Measurements from ENCODE around the gene ATP5ME. TPM values are rescaled to one million over a fixed set of nuclear protein-coding genes. Genes with fewer than 3 reads are reported as not detected.

Gene ATP5ME
- total and polyA plus RNA-seq, 11 donors, result 210 to 2,413 (median 800) TPM

GRCh38 chr4:682490-683172 lies 8.6 kb upstream of the ATP5ME start:
- no peak for ATAC-seq
- Histone ChIP-seq H3K27me3 (no peaks in the 10 kb centered on the region), H3K36me3 (no peaks in the 10 kb centered on the region), H3K4me1 (peaks cover 6 to 44% (median 32%) of the 10 kb centered on the region in 12 donors), H3K9me3 (no peaks in the 10 kb centered on the region), H3K4me3 (no peak overlapping the region), H3K27ac (no peak overlapping the region)
- TF ChIP-seq CTCF (IDR thresholded peaks at IDR 0.05) (no peak), POLR2A (IDR thresholded peaks at IDR 0.05) (no peak)
- 94 to 97% (median 95%) methylated on average over 6 to 23 of the region's 23 CpGs for WGBS, 4 donors
- intact Hi-C loops (cut with DNase I), result no loop called here
- peak in 3 of 5 donors; percentile 34 to 61 (median 41) for DNase-seq

GRCh38 chr4:681736-682451 lies 7.8 kb upstream of the ATP5ME start:
- ATAC-seq (no peak), DNase-seq (peak in 2 of 5 donors; percentile 37 to 75)
- Histone ChIP-seq H3K27me3 (no peaks in the 10 kb centered on the region), H3K4me1 (peaks cover 6 to 36% (median 25%) of the 10 kb centered on the region in 12 donors), H3K9me3 (no peaks in the 10 kb centered on the region), H3K36me3 (no peaks in the 10 kb centered on the region), H3K27ac (no peak overlapping the region), H3K4me3 (peak overlapping the region in 1 of 12 donors; percentile 67)
- 76 to 87% (median 85%) methylated on average over 27 to 58 of the region's 58 CpGs for WGBS, 4 donors
- TF ChIP-seq POLR2A (IDR thresholded peaks at IDR 0.05), result no peak
- no peak for TF ChIP-seq CTCF (IDR thresholded peaks at IDR 0.05)
- intact Hi-C loops (cut with DNase I), result no loop called here

GRCh38 chr4:680928-681645 lies 7.0 kb upstream of the ATP5ME start:
- TF ChIP-seq CTCF (IDR thresholded peaks at IDR 0.05), result no peak
- TF ChIP-seq POLR2A (IDR thresholded peaks at IDR 0.05), result no peak
- Histone ChIP-seq H3K4me3 (peak overlapping the region; percentile 39 to 67 (median 57)), H3K36me3 (no peaks in the 10 kb centered on the region), H3K27me3 (no peaks in the 10 kb centered on the region), H3K9me3 (no peaks in the 10 kb centered on the region), H3K27ac (peak overlapping the region in 4 of 12 donors; percentile 25 to 38 (median 32)), H3K4me1 (peaks cover 6 to 35% (median 22%) of the 10 kb centered on the region in 12 donors)
- 0 to 18% (median 4%) methylated on average over 17 to 55 of the region's 62 CpGs for WGBS, 4 donors
- DNase-seq, result peak; percentile 68 to 84 (median 77)
- intact Hi-C loops (cut with DNase I), result no loop called here
- peak in 3 of 4 donors; percentile 23 to 55 (median 53) for ATAC-seq

- TF ChIP-seq POLR2A (IDR thresholded peaks at IDR 0.05), result no peak
- TF ChIP-seq CTCF (IDR thresholded peaks at IDR 0.05), result no peak
- Histone ChIP-seq H3K27me3 (no peaks in the 10 kb centered on the region), H3K36me3 (no peaks in the 10 kb centered on the region), H3K4me3 (peak overlapping the region in 11 of 12 donors; percentile 47 to 67 (median 58)), H3K27ac (peak overlapping the region in 3 of 12 donors; percentile 25 to 38 (median 27)), H3K4me1 (peaks cover 6 to 40% (median 24%) of the 10 kb centered on the region in 12 donors), H3K9me3 (no peaks in the 10 kb centered on the region)
- ATAC-seq, result no peak
- DNase-seq, result peak in 3 of 5 donors; percentile 25 to 57 (median 38)
- intact Hi-C loops (cut with DNase I), result no loop called here
- 51 to 77% (median 60%) methylated on average over 5 to 17 of the region's 17 CpGs for WGBS, 4 donors
These were observed 6.5 kb upstream of the ATP5ME start for GRCh38 chr4:680551-680927.

Data from heart left ventricle (tissue), 16 donors.